ENCODE measurements around the gene ST3GAL4.

The ST3GAL4 gene

GRCh38 chr11:126398721-126399120, 43.2 kb downstream of the ST3GAL4 start:
- TF ChIP-seq CTCF (IDR thresholded peaks at IDR 0.05; ENCODE audit: low read depth, low read length): no peak
- DNase-seq: no peak

GRCh38 chr11:126400019-126400418, 44.5 kb downstream of the ST3GAL4 start:
- H3K4me1 ChIP-seq: no peaks in the 10 kb centered on the region
- no peak overlapping the region for H3K4me3 ChIP-seq (ENCODE audit: low read depth, low read length)
- no peaks in the 10 kb centered on the region for H3K9me3 ChIP-seq
- TF ChIP-seq CTCF (IDR thresholded peaks at IDR 0.05; ENCODE audit: low read depth, low read length): no peak
- H3K27me3 ChIP-seq: no peaks in the 10 kb centered on the region
- H3K36me3 ChIP-seq: no peaks in the 10 kb centered on the region
- DNase-seq: no peak

More at GRCh38 chr11:126398721-126399120, 43.2 kb downstream of the ST3GAL4 start:
- H3K27me3 ChIP-seq: no peaks in the 10 kb centered on the region
- no peaks in the 10 kb centered on the region for H3K36me3 ChIP-seq
- H3K4me3 ChIP-seq (ENCODE audit: low read depth, low read length): no peak overlapping the region
- H3K9me3 ChIP-seq: no peaks in the 10 kb centered on the region
- H3K4me1 ChIP-seq: no peaks in the 10 kb centered on the region

- H3K36me3 ChIP-seq: no peaks in the 10 kb centered on the region
- H3K9me3 ChIP-seq: no peaks in the 10 kb centered on the region
- no peak overlapping the region for H3K4me3 ChIP-seq (ENCODE audit: low read depth, low read length)
- no peak for TF ChIP-seq CTCF (IDR thresholded peaks at IDR 0.05; ENCODE audit: low read depth, low read length)
- no peak for DNase-seq
- no peaks in the 10 kb centered on the region for H3K4me1 ChIP-seq
- H3K27me3 ChIP-seq: no peaks in the 10 kb centered on the region
These were observed 45.0 kb downstream of the ST3GAL4 start for GRCh38 chr11:126400479-126400878.

GRCh38 chr11:126403022-126403581, 47.6 kb downstream of the ST3GAL4 start:
- Histone ChIP-seq H3K9me3 (no peaks in the 10 kb centered on the region), H3K27me3 (no peaks in the 10 kb centered on the region), H3K36me3 (no peaks in the 10 kb centered on the region), H3K4me1 (no peaks in the 10 kb centered on the region), H3K4me3 (ENCODE audit: low read depth, low read length) (no peak overlapping the region)
- no peak for TF ChIP-seq CTCF (IDR thresholded peaks at IDR 0.05; ENCODE audit: low read depth, low read length)
- no peak for DNase-seq

- DNase-seq: no peak
- Histone ChIP-seq H3K4me3 (ENCODE audit: low read depth, low read length) (no peak overlapping the region), H3K9me3 (no peaks in the 10 kb centered on the region), H3K4me1 (no peaks in the 10 kb centered on the region), H3K27me3 (no peaks in the 10 kb centered on the region), H3K36me3 (no peaks in the 10 kb centered on the region)
- TF ChIP-seq CTCF (IDR thresholded peaks at IDR 0.05; ENCODE audit: low read depth, low read length): no peak
These were observed 48.2 kb downstream of the ST3GAL4 start for GRCh38 chr11:126403658-126404057.

- H3K4me1 ChIP-seq: no peaks in the 10 kb centered on the region
- no peaks in the 10 kb centered on the region for H3K9me3 ChIP-seq
- no peak overlapping the region for H3K4me3 ChIP-seq (ENCODE audit: low read depth, low read length)
- DNase-seq: no peak
- H3K36me3 ChIP-seq: no peaks in the 10 kb centered on the region
- TF ChIP-seq CTCF (IDR thresholded peaks at IDR 0.05; ENCODE audit: low read depth, low read length): no peak
- no peaks in the 10 kb centered on the region for H3K27me3 ChIP-seq
These were observed 48.9 kb downstream of the ST3GAL4 start for GRCh38 chr11:126404367-126404766.

Measured in BE2C (cell line).